Heart right ventricle (tissue), 16 donors: ENCODE results near the gene GBGT1. TPM values are rescaled to one million over a fixed set of nuclear protein-coding genes. Genes with fewer than 3 reads are reported as not detected.
"Not testable (repeated sequence)": the region's sequence is repeated elsewhere in the genome, so short reads cannot be mapped to it uniquely, and the experiment has no call there.

Source experiments
- ATAC-seq, 8 donors: fragments of 200-7000 bp; cut with Tn5 transposase; one replicate each; pipeline ENCODE4 v1.9.1; 2020; ENCODE audit warnings: mild to moderate bottlenecking in 8 of 8, moderate library complexity in 8 of 8, moderate number of reproducible peaks in 1 of 8
- DNase-seq, 2 donors: peaks; one replicate each; pipeline ENCODE4 v3.0.0-alpha.2; 2020
- H3K27ac ChIP-seq, 10 donors: fragments of 200-600 bp; sonication (generic) in 2 of 10; one replicate each; pipeline versions ENCODE4 v1.5.0 to v1.8.0; 2020 to 2022; ENCODE audit warnings: mild to moderate bottlenecking in 3 of 10
- H3K27me3 ChIP-seq, 7 donors: fragments of 200-600 bp; one replicate each; pipeline ENCODE4 v1.8.0; 2021 to 2022; ENCODE audit warnings: mild to moderate bottlenecking in 2 of 7
- H3K36me3 ChIP-seq, 9 donors: fragments of 200-600 bp; sonication (generic) in 1 of 9; one replicate each; pipeline versions ENCODE4 v1.5.0 to v1.8.0; 2020 to 2022; ENCODE audit warnings: mild to moderate bottlenecking in 2 of 9
- H3K4me1 ChIP-seq, 9 donors: fragments of 200-600 bp; sonication (generic) in 1 of 9; one replicate each; pipeline versions ENCODE4 v1.5.0 to v1.8.0; 2020 to 2022; ENCODE audit warnings: mild to moderate bottlenecking in 4 of 9
- H3K4me3 ChIP-seq, 10 donors: fragments of 200-600 bp; sonication (generic) in 2 of 10; one replicate each; pipeline versions ENCODE4 v1.5.0 to v1.8.0; 2020 to 2022; ENCODE audit warnings: mild to moderate bottlenecking in 7 of 10, moderate library complexity in 2 of 10
- H3K9me3 ChIP-seq, 11 donors: fragments of 200-600 bp in 10 of 11; sonication (generic) in 2 of 11; one replicate each; pipeline versions ENCODE4 v1.5.0 to v1.8.0; 2013 to 2022; ENCODE audit warnings: mild to moderate bottlenecking in 2 of 11, control low read depth in 1 of 11, moderate library complexity in 1 of 11
- CTCF ChIP-seq, 9 donors: fragments of 200-600 bp; sonication (generic) in 2 of 9; IDR thresholded peaks; one replicate each; pipeline versions ENCODE4 v1.5.0 to v1.8.0; 2021 to 2022; ENCODE audit warnings: antibody characterized with exemption in 9 of 9, mild to moderate bottlenecking in 5 of 9, moderate library complexity in 1 of 9
- WGBS, 2 donors: extraction: QIAGEN DNeasy Blood & Tissue Kit; methylation state at CpG; one replicate each; pipeline ENCODE4 v1.1.7; 2013; ENCODE audit warnings: inconsistent platforms in 1 of 2; 5-methylcytosine and 5-hydroxymethylcytosine counted together
- intact Hi-C, 10 donors: fragments of 100-400 bp; cut with DNase I; formaldehyde crosslinking; loops; one replicate each; pipeline versions ENCODE4 v1.11.1 to v1.14.2; 2022
- polyA plus RNA-seq, 2 donors: library from polyadenylated mRNA; stranded (reverse); fragments of 200-250 nt; gene quantifications; one replicate each; pipeline ENCODE4 v1.2.3, GENCODE V29; 2013
- total RNA-seq, 10 donors: library from RNA; stranded (reverse); fragmentation: NEBNext Ultra II Directional in 3 of 10; extraction: Animal tissue kit (Norgen Biotek cat#: 25700) in 3 of 10; gene quantifications; one replicate each; pipeline versions ENCODE4 v1.2.1 to v1.2.4, GENCODE V29; 2021 to 2023
- donor health status: Arrhythmogenic right ventricular cardiomyopathy.
- donor health status: ischemic (EF 13 %, LVEDD 7.1; RV severe dilation, severe dysfunction).
- donor health status: healthy with polysubstance abuse.
- donor health status: DM: no; HTN: yes; CAD: no.
- donor health status: DM: no; HTN: no; CAD: no.
- donor health status: ischemic (EF 25% LVEDD 6.9; RV normal size, moderate dysfunction).
- donor health status: ischemic (EF 25% LVEDD 5.7; RV mildly dilated, moderate dysfunction).
- donor health status: healthy.
- donor health status: DM: yes; HTN: yes; CAD: no.
- donor health status: Ischemic cardiomyopathy.
- donor health status: ischemic (EF 35%, LVEDD 5.7; RV mildly dilated, moderate dysfunction).
- donor health status: nonischemic (EF 11% LVEDD 7.7; RV severe dilation, severe dysfunction).
- donor health status: DM: yes; HTN: yes; CAD: no.
- donor health status: PGD.
- donor health status: ischemic (EF 29% LVEDD 5.4; RV normal size, mild dysfunction).
- donor health status: nonischemic (EF 23%, LVEDD 6.1; RV moderate dilation, normal function).

GBGT1 gene
- total and polyA plus RNA-seq, 12 donors = 2.5 to 14.7 (median 6.6) TPM

- intact Hi-C loops = no loop called here
- TF ChIP-seq CTCF (IDR thresholded peaks at IDR 0.05) = no peak
- 69 to 80% methylated on average over 16 of the region's 16 CpGs for WGBS, 2 donors
- no peak overlapping the region for H3K27ac ChIP-seq
- no peak for DNase-seq
- no peaks in the 10 kb centered on the region for H3K4me1 ChIP-seq
- H3K9me3 ChIP-seq = peaks cover 0 to 10% (median 0%) of the 10 kb centered on the region in 11 donors
- ATAC-seq = no peak
- H3K36me3 ChIP-seq = no peaks in the 10 kb centered on the region
- peaks cover 0 to 24% (median 0%) of the 10 kb centered on the region in 7 donors for H3K27me3 ChIP-seq
- no peak overlapping the region for H3K4me3 ChIP-seq
These were observed 43.9 kb upstream of the GBGT1 start for GRCh38 chr9:133207540-133208170.

- peaks cover 0 to 21% (median 0%) of the 10 kb centered on the region in 7 donors for H3K27me3 ChIP-seq
- peaks cover 0 to 10% (median 0%) of the 10 kb centered on the region in 11 donors for H3K9me3 ChIP-seq
- ATAC-seq (no peak), DNase-seq (no peak)
- H3K4me1 ChIP-seq = no peaks in the 10 kb centered on the region
- no peak overlapping the region for H3K4me3 ChIP-seq
- WGBS, 2 donors = 82 to 86% methylated on average over 14 of the region's 14 CpGs
- no peak for TF ChIP-seq CTCF (IDR thresholded peaks at IDR 0.05)
- intact Hi-C loops = no loop called here
- no peaks in the 10 kb centered on the region for H3K36me3 ChIP-seq
- H3K27ac ChIP-seq = no peak overlapping the region
These were observed 43.4 kb upstream of the GBGT1 start for GRCh38 chr9:133207021-133207531.

GRCh38 chr9:133205996-133206931 lies 42.5 kb upstream of the GBGT1 start:
- no peak overlapping the region for H3K27ac ChIP-seq
- no peaks in the 10 kb centered on the region for H3K36me3 ChIP-seq
- H3K9me3 ChIP-seq = peaks cover 0 to 6% (median 0%) of the 10 kb centered on the region in 11 donors
- intact Hi-C loops = no loop called here
- DNase-seq (no peak), ATAC-seq (no peak)
- H3K4me3 ChIP-seq = no peak overlapping the region
- H3K4me1 ChIP-seq = no peaks in the 10 kb centered on the region
- no peak for TF ChIP-seq CTCF (IDR thresholded peaks at IDR 0.05)
- H3K27me3 ChIP-seq = peaks cover 0 to 27% (median 0%) of the 10 kb centered on the region in 7 donors
- 78 to 85% methylated on average over 35 of the region's 35 CpGs for WGBS, 2 donors

GRCh38 chr9:133205481-133205887 lies 41.8 kb upstream of the GBGT1 start:
- H3K36me3 ChIP-seq, H3K4me1 ChIP-seq, DNase-seq, intact Hi-C loops, H3K4me3 ChIP-seq, H3K9me3 ChIP-seq, ATAC-seq, H3K27ac ChIP-seq: not testable (repeated sequence)
- 70 to 73% methylated on average over 14 of the region's 14 CpGs for WGBS, 2 donors
- H3K27me3 ChIP-seq = peaks cover 0 to 31% (median 4%) of the 10 kb centered on the region in 7 donors
